ENCODE data around the gene ZXDC.

DNA sequence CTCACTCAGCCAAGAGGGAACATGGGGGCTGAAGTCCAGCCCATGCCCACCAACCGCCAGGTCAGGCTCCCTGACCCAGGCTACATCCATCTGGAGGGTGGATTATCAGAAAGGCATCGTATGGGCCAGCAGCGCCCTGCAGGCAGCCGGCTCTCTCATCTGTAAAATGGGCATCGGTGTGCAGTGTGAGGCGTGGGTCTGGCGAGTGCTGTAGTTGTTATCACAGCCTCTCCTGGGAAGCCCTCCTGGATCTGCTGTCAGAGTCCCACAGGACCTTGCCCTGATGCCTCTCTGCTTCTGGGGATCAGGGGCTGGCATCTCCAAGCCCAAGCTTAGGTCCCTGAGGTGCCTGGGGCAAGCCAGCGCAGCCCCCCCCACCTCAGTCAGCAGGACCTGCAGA, 53.6 kb downstream of the ZXDC start:
- TF ChIP-seq, protein P1, sequence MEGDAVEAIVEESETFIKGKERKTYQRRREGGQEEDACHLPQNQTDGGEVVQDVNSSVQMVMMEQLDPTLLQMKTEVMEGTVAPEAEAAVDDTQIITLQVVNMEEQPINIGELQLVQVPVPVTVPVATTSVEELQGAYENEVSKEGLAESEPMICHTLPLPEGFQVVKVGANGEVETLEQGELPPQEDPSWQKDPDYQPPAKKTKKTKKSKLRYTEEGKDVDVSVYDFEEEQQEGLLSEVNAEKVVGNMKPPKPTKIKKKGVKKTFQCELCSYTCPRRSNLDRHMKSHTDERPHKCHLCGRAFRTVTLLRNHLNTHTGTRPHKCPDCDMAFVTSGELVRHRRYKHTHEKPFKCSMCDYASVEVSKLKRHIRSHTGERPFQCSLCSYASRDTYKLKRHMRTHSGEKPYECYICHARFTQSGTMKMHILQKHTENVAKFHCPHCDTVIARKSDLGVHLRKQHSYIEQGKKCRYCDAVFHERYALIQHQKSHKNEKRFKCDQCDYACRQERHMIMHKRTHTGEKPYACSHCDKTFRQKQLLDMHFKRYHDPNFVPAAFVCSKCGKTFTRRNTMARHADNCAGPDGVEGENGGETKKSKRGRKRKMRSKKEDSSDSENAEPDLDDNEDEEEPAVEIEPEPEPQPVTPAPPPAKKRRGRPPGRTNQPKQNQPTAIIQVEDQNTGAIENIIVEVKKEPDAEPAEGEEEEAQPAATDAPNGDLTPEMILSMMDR (conservative IDR thresholded peaks at IDR 0.05; ENCODE audit: low read length): no peak
- TF ChIP-seq EZH2phosphoT487 (IDR thresholded peaks at IDR 0.05; ENCODE audit: borderline replicate concordance): no peak

Measured in Loucy (cell line).